H54 (cell line): Measurements from ENCODE around the gene RUNDC3A.

Experiments used
- DNase-seq: peaks from one replicate; pipeline ENCODE4 v3.0.0; 2011; ENCODE audit warnings: low spot score, mixed read lengths; ENCODE audit not compliant: insufficient read length
- FAIRE-seq: peaks from 3 replicates; lab custom pipeline; 2011; peaks lifted over from hg19 to GRCh38; lab: Jason Lieb, UNC
- POLR2A ChIP-seq: IDR thresholded peaks from 2 replicates; pipeline ENCODE4 v1.6.1; 2011; ENCODE audit warnings: low read depth, mild to moderate bottlenecking, low read length

The RUNDC3A gene

GRCh38 chr17:44310188-44310587 is 1.8 kb downstream of the RUNDC3A start:
- TF ChIP-seq POLR2A = no peak
- FAIRE-seq (no peak), DNase-seq (no peak)

GRCh38 chr17:44310609-44311376 is 2.4 kb downstream of the RUNDC3A start:
- FAIRE-seq = no peak
- no peak for TF ChIP-seq POLR2A
- DNase-seq = no peak

GRCh38 chr17:44311562-44312181 is 3.3 kb downstream of the RUNDC3A start:
- TF ChIP-seq POLR2A = no peak
- DNase-seq (peak; percentile 43), FAIRE-seq (no peak)

GRCh38 chr17:44312396-44313104 is 4.1 kb downstream of the RUNDC3A start:
- no peak for DNase-seq
- no peak for TF ChIP-seq POLR2A
- no peak for FAIRE-seq

GRCh38 chr17:44314031-44314430 is 5.6 kb downstream of the RUNDC3A start:
- no peak for TF ChIP-seq POLR2A
- DNase-seq = no peak
- FAIRE-seq = no peak

- TF ChIP-seq POLR2A = no peak
- no peak for FAIRE-seq
Measured at GRCh38 chr17:44314524-44314868, 6.1 kb downstream of the RUNDC3A start.

GRCh38 chr17:44314869-44315661 is 6.7 kb downstream of the RUNDC3A start:
- FAIRE-seq = no peak
- TF ChIP-seq POLR2A = no peak
- DNase-seq = no peak

More at GRCh38 chr17:44314524-44314868, 6.1 kb downstream of the RUNDC3A start:
- no peak for DNase-seq

- no peak for DNase-seq
- FAIRE-seq = no peak
- TF ChIP-seq POLR2A = no peak
Measured at GRCh38 chr17:44315760-44316731, 7.6 kb downstream of the RUNDC3A start.

- FAIRE-seq = no peak
- TF ChIP-seq POLR2A = no peak
- no peak for DNase-seq
Measured at GRCh38 chr17:44317545-44317944, 9.1 kb downstream of the RUNDC3A start.

- DNase-seq = no peak
- TF ChIP-seq POLR2A = no peak
- no peak for FAIRE-seq
Measured at GRCh38 chr17:44318077-44318892, 9.9 kb downstream of the RUNDC3A start.

- no peak for DNase-seq
- no peak for FAIRE-seq
- no peak for TF ChIP-seq POLR2A
Measured at GRCh38 chr17:44320066-44320465, 11.7 kb downstream of the RUNDC3A start.
